Forelimb muscle (tissue), 1 donor: Measurements from ENCODE around the gene PRPS1L1. TPM values are rescaled to one million over a fixed set of nuclear protein-coding genes. Genes with fewer than 3 reads are reported as not detected.
A peak's percentile ranks its signal among the peaks of the same experiment; 100 is the strongest.

Source experiments
- DNase-seq: peaks from one replicate; pipeline ENCODE4 v3.0.0-alpha.2; 2013; ENCODE audit warnings: low read depth
- polyA plus RNA-seq: library from polyadenylated mRNA; unstranded; fragments of 120-200 nt; gene quantifications from one replicate; pipeline ENCODE4 v1.2.1, GENCODE V29; 2013; ENCODE audit not compliant: insufficient read length

Gene PRPS1L1
- not detected for polyA plus RNA-seq

DNA sequence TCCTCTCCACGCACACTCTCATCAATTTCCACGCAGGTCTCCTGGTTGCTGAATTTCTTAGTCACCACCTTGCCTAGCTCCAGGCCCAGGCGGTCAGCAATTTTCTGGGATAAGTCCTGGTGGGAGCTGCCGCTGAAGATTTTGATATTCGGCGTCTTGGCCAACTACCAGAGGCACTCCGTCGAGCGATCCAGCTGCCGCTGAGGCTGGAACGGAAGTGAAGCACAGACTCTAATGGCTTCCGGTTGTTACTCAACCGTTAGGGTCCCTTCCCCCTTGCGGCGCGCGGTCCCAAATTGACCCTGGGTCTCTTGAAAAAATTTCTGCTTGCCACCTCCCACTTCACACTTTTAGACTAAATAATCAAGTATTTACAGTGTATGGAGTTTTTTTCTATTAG, at the start of gene PRPS1L1:
PRPS1L1 (minus strand) TSS at position 219 of the 400 bp plus-strand sequence.
- DNase-seq, result no peak

DNA sequence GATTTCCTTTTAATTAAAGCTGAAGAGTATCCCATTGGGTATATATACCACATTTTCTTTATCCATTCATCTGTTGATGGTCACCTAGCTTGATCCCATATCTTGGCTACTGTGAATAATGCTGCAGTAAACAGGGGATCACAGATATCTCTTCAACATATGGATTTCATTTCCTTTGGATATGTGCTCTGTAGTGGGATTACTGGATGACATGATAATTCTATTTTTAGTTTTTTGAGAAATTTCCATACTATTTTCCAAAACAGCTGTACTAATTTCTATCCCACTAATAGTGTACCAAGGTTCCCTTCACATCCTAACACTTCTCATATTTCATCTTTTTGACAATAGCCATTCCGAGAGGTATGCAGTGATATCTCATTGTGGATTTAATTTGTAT, 48.8 kb upstream of the PRPS1L1 start:
- DNase-seq, result no peak

DNA sequence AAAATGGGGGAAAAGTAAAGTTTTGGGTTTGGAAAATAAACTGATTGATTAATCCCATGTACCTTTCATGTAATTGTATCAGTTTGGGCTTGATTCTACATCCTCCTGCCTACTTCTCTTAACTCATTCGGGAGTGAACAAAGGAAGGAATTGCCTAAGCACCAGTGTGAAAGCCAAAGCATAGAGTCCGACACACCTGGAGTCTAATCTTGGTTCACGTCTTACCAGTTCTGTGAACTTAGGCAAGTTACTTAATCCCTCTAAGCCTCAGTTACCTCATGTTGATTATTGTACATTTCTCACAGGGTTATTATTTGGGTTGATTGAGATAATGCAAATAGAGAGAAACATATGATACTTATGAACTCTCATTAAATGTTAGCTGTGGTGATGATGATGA, 41.1 kb upstream of the PRPS1L1 start:
- no peak for DNase-seq

DNA sequence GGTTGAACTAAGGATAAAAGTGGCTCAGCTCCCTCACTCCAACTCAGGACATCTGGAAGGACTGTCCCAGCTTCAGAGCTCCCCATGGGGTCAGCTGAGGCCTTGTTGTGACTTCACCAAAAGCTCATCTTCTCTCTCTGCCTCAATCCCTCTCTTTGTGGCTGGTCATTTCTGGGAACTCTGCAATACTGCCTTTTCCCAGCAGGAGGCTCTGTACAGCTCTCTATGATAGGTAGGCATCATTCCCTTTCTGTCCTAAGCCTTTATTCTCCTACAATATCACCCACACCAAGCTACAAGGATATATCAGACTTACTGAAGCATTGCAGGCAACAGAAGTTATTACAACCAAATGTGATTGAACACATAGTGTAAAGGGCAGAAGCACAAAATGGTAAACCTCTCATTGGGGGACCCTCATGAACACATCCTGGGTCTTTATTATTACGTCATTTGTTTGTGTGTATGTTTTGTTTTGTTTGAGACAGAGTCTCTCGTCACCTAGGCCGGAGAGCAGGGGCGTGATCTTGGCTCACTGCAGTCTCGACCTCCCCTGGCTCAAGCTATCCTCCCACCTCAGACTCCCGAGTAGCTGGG, 36.7 kb upstream of the PRPS1L1 start:
- DNase-seq, result no peak

DNA sequence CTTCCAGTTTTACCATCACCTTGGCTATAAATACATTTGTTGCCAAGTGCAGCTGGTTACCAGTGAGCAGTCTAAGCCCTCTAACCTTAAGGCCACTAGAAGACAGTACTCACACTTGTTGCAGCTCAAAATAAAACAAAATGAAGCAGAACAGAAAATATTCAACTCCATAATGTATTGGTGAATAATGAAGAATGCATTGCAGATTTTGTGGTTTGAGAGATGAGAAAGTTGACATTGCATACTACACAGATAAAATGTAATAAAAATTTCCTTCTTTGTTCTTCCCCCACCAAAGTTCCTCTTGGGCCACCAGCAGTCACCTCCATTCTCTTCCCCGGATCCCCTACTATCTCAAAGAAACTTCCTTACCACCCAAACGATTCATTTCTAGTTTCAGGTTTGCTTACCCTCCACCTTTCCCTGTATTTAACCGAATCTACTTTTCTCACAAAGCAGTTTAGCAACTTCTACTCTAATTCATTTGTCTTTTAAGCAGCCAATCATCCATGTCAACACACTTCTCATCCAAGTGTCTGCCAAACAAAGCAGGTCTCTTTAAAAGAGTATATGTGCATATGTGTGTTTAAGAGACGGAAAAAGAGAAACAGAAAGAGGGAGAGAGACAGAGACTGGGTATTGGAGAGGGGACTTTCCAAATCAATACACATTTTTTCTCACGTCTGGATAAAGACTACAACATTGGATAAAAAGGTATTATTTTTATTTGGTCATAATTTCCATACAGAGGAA, 35.7 kb upstream of the PRPS1L1 start:
- no peak for DNase-seq

DNA sequence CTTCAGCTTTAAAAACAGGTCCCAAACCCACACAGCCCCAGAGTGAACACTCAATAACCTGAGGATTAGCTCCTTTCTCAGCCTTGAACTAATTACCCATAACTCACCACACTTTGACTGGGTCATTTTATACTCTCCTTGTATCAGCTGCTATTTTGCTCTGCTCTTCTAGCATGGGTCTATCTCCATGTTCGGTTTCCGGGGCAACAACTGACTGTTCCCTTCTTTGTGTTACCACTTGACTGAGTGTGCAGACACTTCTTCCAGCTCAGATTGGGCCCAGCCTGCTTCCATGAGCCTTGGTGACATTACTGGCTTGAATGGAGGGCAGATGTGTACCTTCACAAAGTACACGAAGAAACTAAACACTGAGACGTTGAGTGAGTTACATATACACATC, 31.5 kb upstream of the PRPS1L1 start:
- no peak for DNase-seq

DNA sequence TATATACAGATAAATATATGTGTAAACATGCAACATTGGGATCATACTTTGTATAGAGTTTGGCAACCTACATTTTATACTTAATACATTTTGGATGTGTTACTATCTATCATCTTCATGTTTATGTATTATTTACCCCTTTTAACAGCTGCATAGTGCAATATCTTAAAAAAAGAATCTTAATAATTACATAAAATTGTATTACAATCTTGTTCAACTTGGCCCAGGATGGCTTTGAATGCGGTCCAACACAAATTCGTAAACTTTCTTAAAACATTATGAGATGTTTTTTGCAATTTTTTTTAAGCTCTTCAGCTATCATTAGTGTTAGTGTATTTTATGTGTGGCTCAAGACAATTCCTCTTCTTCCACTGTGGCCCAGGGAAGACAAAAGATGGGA, 26.3 kb upstream of the PRPS1L1 start:
- DNase-seq, result no peak

DNA sequence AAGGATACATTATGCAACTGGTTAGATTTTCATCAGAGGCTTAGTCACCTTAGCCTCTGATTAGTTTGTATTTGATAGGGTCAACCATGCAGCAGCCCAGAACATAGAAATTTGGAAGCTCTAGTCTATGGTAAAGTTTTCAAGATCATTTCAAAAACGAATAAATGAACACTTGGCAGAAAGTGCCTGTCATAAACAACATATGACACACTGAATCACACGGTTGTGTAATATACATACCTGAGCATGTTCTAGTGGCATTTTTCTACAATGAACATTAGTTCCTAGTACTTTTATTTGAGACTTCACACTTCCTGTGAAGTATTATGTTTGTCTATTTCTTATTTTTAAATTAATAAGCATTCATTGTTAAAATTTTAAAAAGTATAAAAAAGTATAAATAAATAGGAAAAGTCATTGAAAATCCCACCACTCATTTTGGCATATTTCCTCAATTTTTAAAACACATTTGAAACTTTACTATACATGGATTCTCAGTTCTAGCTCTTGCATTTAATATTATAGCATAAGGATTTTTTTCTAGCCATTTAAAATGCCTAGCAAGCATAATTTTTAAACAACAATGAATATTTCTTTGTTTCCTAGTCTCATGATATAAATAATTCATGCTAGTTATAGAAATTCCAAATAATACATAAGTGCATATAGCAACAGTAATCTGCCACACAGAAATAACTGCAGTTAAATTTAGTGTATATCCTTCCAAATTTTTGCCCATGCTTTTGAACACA, 25.7 kb upstream of the PRPS1L1 start:
- no peak for DNase-seq

DNA sequence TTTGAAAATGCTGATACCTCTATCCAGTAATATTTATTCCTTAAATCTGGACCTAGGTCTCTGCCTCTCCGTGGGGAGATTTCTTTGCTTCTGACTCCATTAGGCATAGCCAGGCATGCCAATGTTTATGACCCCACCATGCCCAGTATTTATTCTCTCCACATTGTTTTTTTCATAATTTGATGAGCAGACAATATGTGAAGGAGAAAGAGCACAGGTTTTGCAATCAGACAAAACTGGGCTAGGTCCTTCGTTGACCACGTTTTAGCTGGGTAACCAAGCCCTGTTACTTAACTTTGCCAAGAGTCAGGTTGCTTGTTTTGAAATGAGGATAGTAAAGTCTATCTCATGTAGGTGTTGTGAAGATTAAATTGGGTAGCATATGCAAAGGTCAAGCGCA, 21.6 kb upstream of the PRPS1L1 start:
- DNase-seq, result no peak

DNA sequence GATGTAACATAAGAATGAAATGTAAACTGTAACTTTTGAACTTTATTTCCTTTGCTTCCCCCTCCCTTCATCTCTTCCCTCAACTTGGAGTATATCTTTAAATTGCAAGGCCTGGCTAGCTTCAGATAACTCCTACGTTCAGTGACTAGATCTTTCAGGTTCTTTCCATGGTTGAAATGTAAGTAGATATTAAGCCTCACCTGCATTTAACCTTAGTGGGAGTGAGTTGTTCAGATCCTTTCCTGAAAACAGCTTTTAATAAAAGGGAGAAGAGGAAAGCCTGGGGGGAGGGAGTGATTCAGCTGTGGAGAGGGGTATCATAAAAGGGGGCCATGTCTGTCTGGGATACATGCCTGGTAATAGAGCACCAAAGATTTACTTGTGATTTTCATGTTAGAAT, 19.0 kb upstream of the PRPS1L1 start:
- DNase-seq, result no peak

DNA sequence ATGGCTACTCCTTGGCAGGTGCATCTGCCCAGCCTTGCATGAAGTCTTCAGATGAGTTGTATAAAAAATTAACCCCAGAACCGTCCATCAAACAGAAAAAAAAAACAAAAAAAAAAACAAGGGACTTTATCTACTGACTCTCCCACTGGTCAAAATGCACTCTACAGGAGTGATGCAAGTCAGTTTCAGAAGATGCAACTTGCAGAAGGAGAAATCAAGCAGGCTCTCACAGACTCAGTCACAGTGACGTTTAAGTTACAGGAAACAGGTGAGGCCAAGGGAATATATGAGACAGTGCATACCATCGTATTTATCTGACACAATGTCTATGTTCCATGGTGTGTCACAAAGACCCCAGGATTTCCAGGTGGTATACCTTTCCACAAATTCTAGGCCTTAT, 17.5 kb upstream of the PRPS1L1 start:
- no peak for DNase-seq

DNA sequence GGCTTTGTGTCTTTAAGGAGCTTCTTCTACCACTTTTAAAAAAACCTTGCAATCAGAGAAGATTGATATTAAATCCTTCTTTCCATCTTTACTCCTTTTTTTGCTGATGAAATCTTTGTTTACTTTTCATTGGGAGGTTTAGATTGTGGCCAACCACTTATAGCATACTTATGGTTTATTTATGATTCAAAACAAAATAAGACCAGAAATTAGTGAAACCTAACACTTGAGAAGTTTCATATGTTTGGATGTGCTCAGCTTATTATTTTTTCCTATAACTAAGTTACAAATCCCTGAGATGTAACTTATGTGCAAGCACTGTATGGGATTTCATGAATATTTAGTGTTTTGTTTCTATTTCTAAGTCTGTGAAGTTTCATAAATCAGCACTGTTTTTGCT, 13.5 kb upstream of the PRPS1L1 start:
- DNase-seq, result no peak

DNA sequence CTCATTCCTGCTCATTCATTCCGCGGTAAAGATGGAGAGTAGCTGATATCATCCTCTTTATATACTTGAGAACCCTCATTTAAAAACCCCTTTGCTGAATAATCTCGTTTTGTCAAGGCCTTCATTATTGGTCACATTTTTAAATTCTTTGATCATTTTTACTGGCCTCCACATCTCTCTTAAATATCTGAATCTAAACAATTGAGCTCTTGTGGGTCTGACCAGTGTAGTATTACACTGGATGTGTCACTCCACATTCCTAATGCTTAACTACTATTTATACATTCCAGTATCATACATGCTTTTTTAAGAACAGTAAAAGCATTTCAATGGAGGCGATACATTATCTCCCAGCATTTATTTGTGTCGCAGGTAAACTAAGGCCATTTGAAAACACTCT, 12.6 kb upstream of the PRPS1L1 start:
- no peak for DNase-seq

DNA sequence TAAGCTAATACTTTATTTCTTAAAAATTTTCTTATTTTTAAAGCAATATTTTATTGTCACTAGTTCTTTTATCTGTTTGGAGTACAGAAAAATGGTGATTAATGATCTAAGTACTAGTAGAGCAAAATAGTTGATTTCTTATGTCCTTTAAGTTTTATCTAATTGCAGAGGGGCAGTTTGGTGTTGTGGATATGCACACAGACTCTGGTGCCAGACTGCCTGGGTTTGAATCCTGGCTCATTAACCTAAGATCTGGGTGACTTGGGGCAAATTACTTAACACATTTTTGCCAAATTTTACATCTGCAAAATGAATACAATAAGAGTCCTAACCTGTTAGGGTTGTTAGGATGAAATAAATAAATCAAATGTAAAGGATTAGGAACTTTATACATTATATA, 10.7 kb upstream of the PRPS1L1 start:
- DNase-seq, result no peak

DNA sequence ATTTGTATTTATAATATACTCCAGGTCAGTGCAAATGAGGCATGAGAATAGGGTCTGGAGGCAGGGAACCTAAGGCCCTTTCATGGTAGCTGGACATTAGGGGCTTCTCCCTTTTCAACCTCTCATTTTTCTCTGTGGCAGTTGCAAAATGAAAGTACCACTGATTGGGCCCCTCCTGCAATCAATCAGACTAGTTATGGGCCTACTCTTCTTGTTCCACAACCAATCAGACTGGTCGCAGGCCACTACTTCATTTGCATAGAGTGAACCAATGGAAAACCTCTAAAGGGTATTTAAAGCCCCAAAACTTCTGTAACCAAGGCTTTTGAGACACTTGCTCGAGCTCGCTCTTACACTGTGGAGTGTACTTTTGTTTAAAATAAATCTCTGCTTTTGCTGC, 10.0 kb upstream of the PRPS1L1 start:
- DNase-seq, result no peak

DNA sequence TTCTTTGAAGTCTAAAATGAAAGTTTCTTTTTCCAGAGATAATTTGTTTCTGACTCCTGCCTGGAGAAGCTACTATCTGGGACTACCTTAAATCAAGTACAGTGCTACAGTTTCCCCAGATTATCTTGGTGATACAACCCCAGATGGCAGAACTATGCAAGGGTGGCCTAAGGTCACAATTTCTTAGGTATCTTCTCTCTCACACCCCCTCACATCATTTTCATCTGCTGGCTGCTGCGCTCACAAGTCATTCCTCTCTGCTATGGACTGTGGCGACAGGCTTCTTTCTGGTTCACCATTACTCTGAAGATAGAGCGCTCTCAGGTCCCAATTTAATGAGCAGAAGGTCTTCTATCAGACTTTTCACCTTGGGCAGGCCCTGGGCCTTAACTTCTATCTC, 9.1 kb upstream of the PRPS1L1 start:
- DNase-seq, result no peak

DNA sequence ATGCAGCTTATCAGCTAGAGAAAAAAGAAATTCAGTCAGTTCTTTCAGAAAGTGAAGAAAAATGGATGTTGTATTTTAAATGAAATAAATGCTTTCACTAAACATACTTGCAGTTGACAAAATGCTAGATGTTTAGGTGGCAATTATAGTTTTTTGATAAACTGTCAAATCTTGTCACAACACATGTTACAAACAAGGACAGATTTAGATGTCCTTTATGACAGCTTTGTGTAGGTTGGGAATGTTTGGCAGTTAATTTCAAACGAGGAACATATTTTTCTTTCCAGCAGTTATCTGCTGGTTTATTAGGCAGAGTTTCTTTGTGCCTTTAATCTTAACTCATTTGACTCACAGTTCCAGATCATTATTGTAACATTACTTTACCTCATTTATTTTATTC, 3.1 kb upstream of the PRPS1L1 start:
- DNase-seq, result no peak

DNA sequence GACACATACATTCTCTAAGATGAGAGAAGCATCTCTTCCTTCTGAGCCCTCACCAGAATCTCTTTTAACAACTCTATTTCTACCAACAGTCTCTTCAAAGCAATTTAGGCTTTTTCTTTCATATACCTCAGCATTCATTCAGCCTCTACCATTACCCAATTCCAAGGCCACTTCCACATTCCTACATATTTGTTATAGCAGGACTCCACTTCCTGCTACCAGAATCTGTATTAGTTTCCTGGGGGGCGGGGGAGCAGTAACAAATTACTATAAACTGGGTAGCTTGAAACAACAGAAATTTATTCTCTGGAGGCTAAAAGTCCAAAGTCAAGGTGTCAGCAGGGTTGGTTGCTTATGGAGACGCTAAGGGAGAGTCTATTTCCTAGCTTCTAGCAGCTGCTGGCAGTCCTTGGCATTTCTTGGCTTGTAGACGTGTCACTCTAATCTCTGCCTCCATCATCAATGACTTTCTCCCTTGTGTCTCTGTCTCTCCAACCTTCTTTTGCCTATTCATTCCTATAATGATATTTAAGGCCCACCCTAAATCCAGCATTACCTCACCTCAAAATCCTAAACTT, 7.4 kb downstream of the PRPS1L1 start:
- no peak for DNase-seq

DNA sequence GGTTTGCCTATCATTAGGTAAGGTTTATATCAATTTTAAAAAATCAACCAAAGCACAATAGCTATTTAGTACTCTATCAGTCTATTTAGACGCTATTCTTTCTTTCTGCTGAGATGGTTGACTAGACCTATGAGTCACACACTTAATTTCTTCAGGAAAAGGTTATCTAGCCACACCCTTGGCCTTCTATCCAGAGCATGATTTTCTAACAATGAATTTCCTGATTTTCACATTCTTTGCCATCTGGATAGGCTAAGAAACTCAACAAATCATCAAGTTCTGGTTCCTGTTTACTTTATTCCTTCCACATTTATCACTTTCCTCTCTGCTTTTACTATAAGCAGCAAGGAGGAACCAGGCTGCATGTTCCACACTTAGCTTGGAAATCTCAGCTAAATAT, 8.1 kb downstream of the PRPS1L1 start:
- peak; percentile 2 for DNase-seq

DNA sequence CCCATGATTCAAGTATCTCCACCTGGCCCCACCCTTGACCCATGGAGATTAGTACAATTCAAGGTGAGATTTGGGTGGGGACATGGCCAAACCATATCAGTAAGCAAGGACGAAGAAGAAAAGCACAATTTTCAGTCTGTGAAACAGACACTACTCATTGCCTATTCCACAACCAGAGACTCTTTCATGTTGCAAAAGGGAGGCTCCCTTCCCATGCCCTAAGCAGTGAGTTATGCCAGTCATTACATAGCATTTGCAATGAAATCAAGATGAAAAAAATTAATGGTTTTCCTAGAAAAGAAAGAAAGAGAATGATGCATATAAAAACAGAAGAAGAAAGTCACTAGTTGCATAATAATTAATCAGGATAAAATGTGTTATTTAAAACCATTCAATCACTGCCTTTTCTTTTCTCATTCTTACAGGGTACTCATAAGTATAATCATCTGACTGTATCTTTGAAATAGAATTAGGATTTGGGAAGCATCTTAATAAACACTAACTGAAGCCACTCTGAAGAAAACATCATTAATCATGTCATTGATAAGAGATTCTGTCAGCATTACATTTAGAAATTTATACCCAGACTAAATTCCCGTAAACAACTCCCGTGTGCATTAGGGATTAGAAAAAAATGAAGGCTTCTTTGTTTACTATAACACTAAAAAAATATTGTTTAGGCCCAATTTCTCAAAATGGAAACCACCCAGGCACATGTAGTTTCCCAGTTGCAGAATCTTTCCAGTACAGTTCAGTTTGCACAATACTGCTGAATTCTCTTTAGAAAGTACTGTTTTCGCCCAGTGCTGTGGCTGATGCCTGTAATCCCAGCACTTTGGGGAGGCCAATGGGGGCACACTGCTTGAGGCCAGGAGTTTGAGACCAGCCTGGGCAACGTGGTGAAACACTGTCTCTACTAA, 9.1 kb downstream of the PRPS1L1 start:
- DNase-seq, result no peak
